SK-N-SH (cell line): Measurements from ENCODE around the gene DICER1.

ENCODE experiments used
- GABPA ChIP-seq: IDR thresholded peaks from 2 replicates; pipeline ENCODE4 v1.4.0; 2012; ENCODE audit warnings: low read depth, mild to moderate bottlenecking
- IRF3 ChIP-seq: fragments of 150-350 bp; IDR thresholded peaks from 2 replicates; pipeline ENCODE4 v1.6.1; 2016; ENCODE audit warnings: mild to moderate bottlenecking, low read depth, low read length
- NRF1 ChIP-seq: IDR thresholded peaks from 2 replicates; pipeline ENCODE4 v1.6.1; 2012; ENCODE audit warnings: low read depth, mild to moderate bottlenecking, low read length
- POLR2AphosphoS5 ChIP-seq: IDR thresholded peaks from 2 replicates; pipeline ENCODE4 v1.6.1; 2012; ENCODE audit warnings: low read depth, low read length
- RAD21 ChIP-seq: IDR thresholded peaks from 2 replicates; pipeline ENCODE4 v1.6.1; 2012; ENCODE audit warnings: mild to moderate bottlenecking, low read length
- SMC3 ChIP-seq: IDR thresholded peaks from 2 replicates; pipeline ENCODE4 v1.6.1; 2012; ENCODE audit warnings: low read depth, low read length, improper control_type of control experiment
- TF ChIP-seq, protein P1 (sequence below): fragments of 200-600 bp; sonication (generic); IDR thresholded peaks from 2 replicates; pipeline ENCODE4 v1.6.1; 2017; ENCODE audit warnings: antibody characterized with exemption, mild to moderate bottlenecking, moderate library complexity
- TF ChIP-seq, protein P2 (sequence below): IDR thresholded peaks from 2 replicates; pipeline ENCODE4 v1.4.0; 2012; ENCODE audit warnings: low read depth

- TF ChIP-seq, protein P1, sequence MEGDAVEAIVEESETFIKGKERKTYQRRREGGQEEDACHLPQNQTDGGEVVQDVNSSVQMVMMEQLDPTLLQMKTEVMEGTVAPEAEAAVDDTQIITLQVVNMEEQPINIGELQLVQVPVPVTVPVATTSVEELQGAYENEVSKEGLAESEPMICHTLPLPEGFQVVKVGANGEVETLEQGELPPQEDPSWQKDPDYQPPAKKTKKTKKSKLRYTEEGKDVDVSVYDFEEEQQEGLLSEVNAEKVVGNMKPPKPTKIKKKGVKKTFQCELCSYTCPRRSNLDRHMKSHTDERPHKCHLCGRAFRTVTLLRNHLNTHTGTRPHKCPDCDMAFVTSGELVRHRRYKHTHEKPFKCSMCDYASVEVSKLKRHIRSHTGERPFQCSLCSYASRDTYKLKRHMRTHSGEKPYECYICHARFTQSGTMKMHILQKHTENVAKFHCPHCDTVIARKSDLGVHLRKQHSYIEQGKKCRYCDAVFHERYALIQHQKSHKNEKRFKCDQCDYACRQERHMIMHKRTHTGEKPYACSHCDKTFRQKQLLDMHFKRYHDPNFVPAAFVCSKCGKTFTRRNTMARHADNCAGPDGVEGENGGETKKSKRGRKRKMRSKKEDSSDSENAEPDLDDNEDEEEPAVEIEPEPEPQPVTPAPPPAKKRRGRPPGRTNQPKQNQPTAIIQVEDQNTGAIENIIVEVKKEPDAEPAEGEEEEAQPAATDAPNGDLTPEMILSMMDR: no peak
- TF ChIP-seq, protein P2, sequence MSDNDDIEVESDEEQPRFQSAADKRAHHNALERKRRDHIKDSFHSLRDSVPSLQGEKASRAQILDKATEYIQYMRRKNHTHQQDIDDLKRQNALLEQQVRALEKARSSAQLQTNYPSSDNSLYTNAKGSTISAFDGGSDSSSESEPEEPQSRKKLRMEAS: no peak
- no peak for TF ChIP-seq GABPA
- TF ChIP-seq NRF1: no peak
- TF ChIP-seq IRF3: no peak
- TF ChIP-seq RAD21: no peak; the same call in 1 of the 2 replicates
- TF ChIP-seq SMC3: no peak
- TF ChIP-seq POLR2AphosphoS5: no peak
Measured at GRCh38 chr14:95189367-95190132, 32.2 kb upstream of the DICER1 start.
